ENCODE measurements around the gene AHNAK. TPM values are rescaled to one million over a fixed set of nuclear protein-coding genes. Genes with fewer than 3 reads are reported as not detected.

AHNAK gene
- polyA plus RNA-seq, 1 experiment = 145 TPM

DNA sequence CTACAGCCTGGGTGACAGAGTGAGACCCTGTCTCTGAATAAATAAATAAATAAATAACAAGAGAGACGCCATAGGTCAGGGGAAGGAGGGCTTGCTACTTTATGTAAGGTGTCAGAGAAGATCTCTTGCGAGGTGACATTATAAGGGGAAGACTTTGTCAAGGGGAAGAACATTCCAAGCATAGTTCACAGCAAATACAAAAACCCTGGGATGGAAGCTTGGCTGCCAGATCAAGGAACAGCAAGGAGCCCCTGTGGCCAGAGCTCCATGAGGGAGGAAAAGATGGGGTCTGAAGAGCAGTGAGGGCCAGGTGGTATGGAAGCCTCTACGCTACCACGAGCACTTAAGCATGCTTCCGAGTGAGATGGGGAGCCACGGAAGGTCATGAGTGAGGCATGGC is 62.3 kb downstream of the AHNAK start:
- Histone ChIP-seq H3K27me3 (ENCODE audit: control insufficient read depth, insufficient read depth, low read length) (no peaks in the 10 kb centered on the region), H3K36me3 (ENCODE audit: control insufficient read depth, insufficient read depth, low read length) (no peaks in the 10 kb centered on the region), H3K4me3 (ENCODE audit: low read depth, low read length) (no peak overlapping the region)
- TF ChIP-seq, protein P1, sequence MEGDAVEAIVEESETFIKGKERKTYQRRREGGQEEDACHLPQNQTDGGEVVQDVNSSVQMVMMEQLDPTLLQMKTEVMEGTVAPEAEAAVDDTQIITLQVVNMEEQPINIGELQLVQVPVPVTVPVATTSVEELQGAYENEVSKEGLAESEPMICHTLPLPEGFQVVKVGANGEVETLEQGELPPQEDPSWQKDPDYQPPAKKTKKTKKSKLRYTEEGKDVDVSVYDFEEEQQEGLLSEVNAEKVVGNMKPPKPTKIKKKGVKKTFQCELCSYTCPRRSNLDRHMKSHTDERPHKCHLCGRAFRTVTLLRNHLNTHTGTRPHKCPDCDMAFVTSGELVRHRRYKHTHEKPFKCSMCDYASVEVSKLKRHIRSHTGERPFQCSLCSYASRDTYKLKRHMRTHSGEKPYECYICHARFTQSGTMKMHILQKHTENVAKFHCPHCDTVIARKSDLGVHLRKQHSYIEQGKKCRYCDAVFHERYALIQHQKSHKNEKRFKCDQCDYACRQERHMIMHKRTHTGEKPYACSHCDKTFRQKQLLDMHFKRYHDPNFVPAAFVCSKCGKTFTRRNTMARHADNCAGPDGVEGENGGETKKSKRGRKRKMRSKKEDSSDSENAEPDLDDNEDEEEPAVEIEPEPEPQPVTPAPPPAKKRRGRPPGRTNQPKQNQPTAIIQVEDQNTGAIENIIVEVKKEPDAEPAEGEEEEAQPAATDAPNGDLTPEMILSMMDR (IDR thresholded peaks at IDR 0.05; ENCODE audit: insufficient read depth, low read depth, low read length) = no peak
- POLR2A ChIA-PET = no interaction called here
- CTCF ChIA-PET = interaction anchor here (1.3 kb wide), 1 partner anchor 60 kb away, joined by 6 read pairs; no protein-coding TSS in a partner anchor
- no peak for DNase-seq (ENCODE audit: low read depth)

DNA sequence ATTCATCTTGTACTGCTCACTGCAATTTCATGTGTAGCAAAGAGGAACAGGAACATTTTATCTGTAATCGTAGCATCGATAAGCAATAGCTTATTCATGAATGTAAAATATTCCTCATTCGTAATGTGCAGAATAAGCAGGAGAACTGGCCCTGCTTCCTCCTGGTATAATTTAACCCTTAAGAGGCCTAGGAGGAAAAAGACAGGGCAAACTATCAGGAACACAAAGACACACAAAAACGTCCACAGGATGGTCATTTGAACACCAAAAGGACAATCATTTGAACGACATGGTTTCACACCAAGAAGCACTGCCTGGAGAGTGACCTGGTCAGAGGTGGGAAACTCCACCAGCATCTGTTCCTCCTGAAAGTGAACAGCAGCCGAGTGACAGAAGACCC is 63.9 kb downstream of the AHNAK start:
- H3K4me3 ChIP-seq (ENCODE audit: low read depth, low read length) = no peak overlapping the region
- DNase-seq (ENCODE audit: low read depth) = no peak
- TF ChIP-seq, protein P1 (IDR thresholded peaks at IDR 0.05; ENCODE audit: insufficient read depth, low read depth, low read length) = no peak
- ChIA-PET CTCF (interaction anchor here (2.2 kb wide), 1 partner anchor 60 kb away, joined by 6 read pairs; no protein-coding TSS in a partner anchor), POLR2A (interaction anchor here (0.6 kb wide), 1 partner anchor 20 kb away, joined by 19 read pairs; no protein-coding TSS in a partner anchor)
- no peaks in the 10 kb centered on the region for H3K36me3 ChIP-seq (ENCODE audit: control insufficient read depth, insufficient read depth, low read length)
- H3K27me3 ChIP-seq (ENCODE audit: control insufficient read depth, insufficient read depth, low read length) = no peaks in the 10 kb centered on the region

DNA sequence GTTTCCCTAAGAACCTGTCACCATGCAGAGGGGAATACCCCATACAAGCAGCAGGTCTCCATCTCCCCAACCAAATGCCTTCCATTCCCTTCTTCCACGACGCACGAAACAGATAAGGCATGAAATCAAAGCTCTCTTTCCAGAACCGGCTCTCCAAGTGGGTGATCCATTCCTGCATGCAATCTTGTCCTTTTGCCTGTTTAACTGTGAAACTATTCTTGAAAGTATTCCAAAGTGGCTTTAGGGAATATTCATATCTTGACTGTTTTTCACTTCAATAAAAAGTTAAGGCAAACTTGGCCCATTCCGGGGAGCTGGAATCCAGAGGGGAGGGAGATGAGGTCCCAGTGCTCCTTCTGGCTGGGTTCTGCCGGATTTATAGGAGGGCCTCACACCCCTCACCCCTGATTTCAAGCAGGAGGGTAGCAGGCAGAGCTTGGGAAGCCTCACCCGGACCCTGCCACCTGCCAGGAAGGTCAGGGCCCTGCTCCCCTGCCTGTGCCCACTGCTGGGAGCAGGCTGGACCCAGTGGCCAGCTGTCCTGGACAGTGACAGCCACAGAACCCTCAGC is 66.9 kb downstream of the AHNAK start:
- H3K36me3 ChIP-seq (ENCODE audit: control insufficient read depth, insufficient read depth, low read length) = no peaks in the 10 kb centered on the region
- ChIA-PET CTCF (interaction anchor here (0.6 to 1.9 kb wide), 4 partner anchors 17 to 85 kb away, joined by 3 to 5 read pairs (median 4); no protein-coding TSS in a partner anchor), POLR2A (interaction anchor here (0.6 kb wide), 1 partner anchor 53 kb away, joined by 4 read pairs; no protein-coding TSS in a partner anchor)
- TF ChIP-seq, protein P1 (IDR thresholded peaks at IDR 0.05; ENCODE audit: insufficient read depth, low read depth, low read length) = no peak
- H3K4me3 ChIP-seq (ENCODE audit: low read depth, low read length) = no peak overlapping the region
- DNase-seq (ENCODE audit: low read depth) = no peak
- no peaks in the 10 kb centered on the region for H3K27me3 ChIP-seq (ENCODE audit: control insufficient read depth, insufficient read depth, low read length)

DNA sequence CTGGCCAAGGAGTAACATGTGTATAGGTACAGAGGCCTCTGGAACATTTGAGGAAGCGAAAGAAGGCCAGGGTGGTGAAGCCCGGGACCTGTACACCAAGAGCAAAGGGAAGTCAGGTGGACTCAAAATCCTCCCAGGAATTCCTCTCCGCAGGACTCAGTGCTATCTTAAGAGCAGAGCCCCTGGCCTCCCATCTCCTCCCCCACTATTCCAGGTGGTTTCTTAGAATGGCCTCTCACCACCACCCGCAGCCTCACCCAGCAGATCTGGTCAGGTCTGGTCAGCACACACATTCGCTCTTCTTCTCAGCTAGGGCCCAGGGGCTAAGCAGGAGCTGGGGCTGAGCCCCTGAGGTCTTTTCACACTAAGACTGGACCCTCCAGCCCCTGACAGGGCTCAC is 68.7 kb downstream of the AHNAK start:
- TF ChIP-seq, protein P1 (IDR thresholded peaks at IDR 0.05; ENCODE audit: insufficient read depth, low read depth, low read length) = no peak
- POLR2A ChIA-PET = no interaction called here
- no peak overlapping the region for H3K4me3 ChIP-seq (ENCODE audit: low read depth, low read length)
- CTCF ChIA-PET = interaction anchor here (0.8 kb wide), 1 partner anchor 14 kb away, joined by 4 read pairs; no protein-coding TSS in a partner anchor
- H3K27me3 ChIP-seq (ENCODE audit: control insufficient read depth, insufficient read depth, low read length) = no peaks in the 10 kb centered on the region
- no peaks in the 10 kb centered on the region for H3K36me3 ChIP-seq (ENCODE audit: control insufficient read depth, insufficient read depth, low read length)
- no peak for DNase-seq (ENCODE audit: low read depth)

DNA sequence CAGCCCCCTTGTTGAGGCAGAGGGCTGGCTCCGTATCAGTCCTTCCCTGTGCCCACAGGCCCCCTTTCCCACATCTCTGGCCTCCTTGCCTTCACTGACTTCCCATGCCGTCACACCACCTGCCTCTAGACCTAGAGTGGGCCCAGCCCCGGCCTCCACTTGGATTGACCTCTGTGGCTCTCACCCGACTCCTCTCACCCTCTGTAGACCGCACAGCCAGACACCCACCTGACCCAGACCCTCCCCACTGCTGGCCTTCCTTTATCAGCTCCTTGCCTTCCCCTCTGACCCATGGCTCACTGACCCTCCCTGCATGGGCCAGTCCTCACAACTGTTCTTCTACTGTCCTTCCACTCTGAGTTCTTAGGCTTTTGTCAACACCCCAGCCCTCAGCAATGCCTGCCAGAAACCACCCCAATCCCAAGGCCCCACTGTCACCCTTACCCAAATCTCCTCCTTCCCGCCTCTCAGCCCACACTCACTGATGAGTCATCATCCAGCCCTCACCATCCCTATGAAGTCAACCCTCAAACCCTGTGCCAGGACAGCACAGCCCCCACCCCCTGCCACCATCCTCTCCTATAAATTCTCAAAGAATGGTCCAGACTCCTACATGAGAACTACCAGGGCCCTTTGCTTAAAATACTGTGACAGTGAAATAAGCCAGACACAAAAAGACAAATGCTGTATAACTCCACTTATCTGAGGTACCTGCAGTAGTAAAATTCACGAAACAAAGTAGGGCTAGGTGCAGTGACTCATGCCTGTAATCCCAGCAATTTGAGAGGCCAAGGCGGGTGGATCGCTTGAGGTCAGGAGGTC is 74.3 kb downstream of the AHNAK start:
- TF ChIP-seq, protein P1 (IDR thresholded peaks at IDR 0.05; ENCODE audit: insufficient read depth, low read depth, low read length) = no peak
- no peak for DNase-seq (ENCODE audit: low read depth)
- POLR2A ChIA-PET = no interaction called here
- CTCF ChIA-PET = no interaction called here
- no peaks in the 10 kb centered on the region for H3K36me3 ChIP-seq (ENCODE audit: control insufficient read depth, insufficient read depth, low read length)
- no peak overlapping the region for H3K4me3 ChIP-seq (ENCODE audit: low read depth, low read length)
- H3K27me3 ChIP-seq (ENCODE audit: control insufficient read depth, insufficient read depth, low read length) = no peaks in the 10 kb centered on the region
